ENCODE results near the gene DNAH10.

Gene DNAH10

GRCh38 chr12:123933214-123933613, 171.1 kb downstream of the DNAH10 start:
- no peak for DNase-seq (ENCODE audit: low read depth in 3 of 3)

DNA sequence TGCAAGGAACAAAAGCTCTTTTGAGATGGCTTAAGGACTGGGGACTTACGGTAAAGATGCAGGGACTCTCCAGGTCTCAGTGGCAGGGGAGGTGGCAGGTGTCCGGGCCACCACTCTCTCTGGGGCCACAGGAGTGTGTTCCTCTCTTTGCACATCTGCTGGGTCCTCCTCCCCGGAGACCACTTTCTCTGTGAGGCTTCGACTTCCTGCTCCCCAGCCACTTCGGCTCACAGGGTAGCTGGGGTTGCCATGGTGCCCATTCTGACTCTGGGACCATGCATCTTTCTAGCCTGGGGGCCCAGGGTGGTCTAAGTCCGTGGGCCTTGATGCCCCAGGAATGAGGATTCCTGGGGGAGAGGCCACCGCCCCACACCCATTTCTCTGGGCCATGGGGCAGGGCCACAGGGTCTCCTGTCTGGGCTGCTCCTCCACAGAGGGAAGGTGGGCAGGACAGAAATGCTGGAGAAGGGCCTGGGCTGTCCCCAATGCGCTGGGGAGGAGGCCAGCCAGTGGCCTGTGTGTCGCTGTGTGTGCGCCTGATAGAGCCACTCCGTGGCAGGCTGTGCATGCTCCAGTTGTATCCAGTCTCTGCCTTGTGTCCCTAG, 172.0 kb downstream of the DNAH10 start:
- no peak for DNase-seq (ENCODE audit: low read depth in 3 of 3)

DNA sequence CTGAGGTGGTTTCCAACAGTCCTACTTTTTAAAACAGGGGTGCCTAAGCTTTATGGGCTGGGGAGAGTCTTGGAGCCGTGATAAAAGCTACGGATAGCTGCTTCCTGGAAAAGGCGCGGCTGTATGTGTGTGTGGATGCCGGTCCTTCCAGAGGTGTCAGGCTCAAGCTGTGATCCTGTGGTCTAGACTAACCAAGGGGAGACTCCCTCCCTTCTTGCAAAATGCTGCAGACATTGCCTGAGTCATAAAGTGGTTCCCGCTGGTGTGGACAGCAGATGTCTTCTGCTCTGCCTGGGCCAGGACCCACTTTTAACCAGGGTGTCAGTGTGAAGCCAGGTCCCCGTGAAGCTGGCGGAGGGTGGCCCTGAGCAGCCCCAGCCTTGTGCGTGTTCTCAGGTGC, 172.7 kb downstream of the DNAH10 start:
- no peak for DNase-seq (ENCODE audit: low read depth in 3 of 3)

GRCh38 chr12:123935956-123936355, 173.9 kb downstream of the DNAH10 start:
- no peak for DNase-seq (ENCODE audit: low read depth in 3 of 3)

DNA sequence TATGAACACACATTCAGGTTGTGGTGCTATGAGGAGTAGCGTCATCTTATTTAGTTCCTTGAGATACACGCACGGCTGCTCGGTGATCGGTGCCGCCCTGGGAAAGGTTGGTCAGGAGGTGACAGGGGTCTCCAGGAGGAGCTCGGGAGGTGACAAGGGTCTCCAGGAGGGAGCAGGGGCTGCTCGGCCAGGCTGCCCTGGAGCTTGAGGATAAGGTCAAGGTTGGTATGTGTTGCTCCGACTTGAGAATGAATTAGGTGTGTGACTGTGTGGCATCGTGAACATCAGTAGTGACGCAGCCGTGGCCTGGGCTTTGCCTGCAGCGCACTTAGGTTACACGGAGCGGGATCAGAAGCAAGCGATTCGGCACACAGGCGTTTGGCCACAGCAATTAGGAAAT, 174.4 kb downstream of the DNAH10 start:
- DNase-seq (ENCODE audit: low read depth in 3 of 3): no peak

GRCh38 chr12:123936956-123937706, 175.0 kb downstream of the DNAH10 start:
- DNase-seq (ENCODE audit: low read depth in 3 of 3): no peak

- peak in 1 of 3 experiments; percentile 26 for DNase-seq (ENCODE audit: low read depth in 3 of 3)
These were observed 175.8 kb downstream of the DNAH10 start for GRCh38 chr12:123937707-123938591.

- DNase-seq (ENCODE audit: low read depth in 3 of 3): no peak
These were observed 176.8 kb downstream of the DNAH10 start for GRCh38 chr12:123938679-123939480.

DNA sequence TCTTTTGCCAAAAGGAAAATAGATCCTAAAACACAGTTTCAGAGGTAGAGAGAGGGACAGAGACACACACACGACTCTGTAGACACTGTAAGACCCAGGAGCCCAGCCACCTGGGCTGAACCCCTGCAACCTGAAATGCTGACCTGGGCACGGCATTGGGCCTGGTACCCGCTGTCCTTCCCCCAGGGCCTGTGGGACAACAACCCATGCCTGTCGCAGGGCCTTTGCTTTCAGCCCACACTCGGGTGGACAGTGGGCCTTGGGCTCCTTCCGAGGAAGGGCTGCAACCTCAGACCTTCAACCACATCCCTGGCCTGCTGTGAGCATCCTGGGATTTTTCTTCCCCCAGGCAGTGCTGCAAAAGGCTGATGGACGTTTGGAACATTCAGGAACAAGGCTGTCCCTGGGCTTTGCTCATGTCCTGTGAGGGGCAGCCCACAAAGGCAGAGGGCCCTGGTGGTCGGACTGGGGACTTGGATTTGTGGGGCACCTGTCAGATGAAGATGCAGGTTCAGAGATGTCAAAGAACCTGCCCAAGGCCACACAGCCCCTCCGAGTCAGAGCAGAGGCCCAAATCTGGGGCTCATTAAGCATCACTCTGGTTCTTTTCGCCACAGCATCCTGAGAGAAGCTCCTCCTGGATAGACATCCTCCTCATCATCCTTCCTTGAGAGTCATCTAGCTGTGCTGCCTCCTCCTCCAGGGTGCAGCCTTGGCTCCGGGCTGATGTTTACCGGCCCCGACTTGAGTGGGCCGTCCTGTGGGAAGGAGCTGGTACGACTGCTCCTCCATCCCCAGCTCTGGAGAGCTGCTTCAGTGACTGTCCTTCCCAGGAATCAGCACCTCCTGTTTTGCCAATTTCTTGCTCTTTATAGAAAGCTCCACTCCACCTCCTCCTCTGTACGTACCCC, 177.9 kb downstream of the DNAH10 start:
- no peak for DNase-seq (ENCODE audit: low read depth in 3 of 3)

DNA sequence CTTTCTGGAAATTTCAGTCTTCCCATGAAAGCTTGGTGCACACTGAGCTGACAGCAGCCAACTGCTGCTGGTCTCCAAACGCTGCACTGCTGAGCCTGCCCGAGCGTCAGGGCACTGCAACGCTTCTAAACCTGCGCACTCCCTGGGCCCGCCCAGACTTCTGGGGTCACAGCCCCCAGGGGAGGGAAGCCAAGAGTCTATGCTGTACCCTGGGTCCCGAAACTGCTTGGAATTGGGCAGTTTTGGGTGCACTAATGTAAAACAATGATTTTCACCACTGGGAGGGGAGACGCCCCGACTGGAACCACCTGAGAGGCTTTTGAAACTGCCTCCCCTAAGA, 178.5 kb downstream of the DNAH10 start:
- no peak for DNase-seq (ENCODE audit: low read depth in 3 of 3)

DNA sequence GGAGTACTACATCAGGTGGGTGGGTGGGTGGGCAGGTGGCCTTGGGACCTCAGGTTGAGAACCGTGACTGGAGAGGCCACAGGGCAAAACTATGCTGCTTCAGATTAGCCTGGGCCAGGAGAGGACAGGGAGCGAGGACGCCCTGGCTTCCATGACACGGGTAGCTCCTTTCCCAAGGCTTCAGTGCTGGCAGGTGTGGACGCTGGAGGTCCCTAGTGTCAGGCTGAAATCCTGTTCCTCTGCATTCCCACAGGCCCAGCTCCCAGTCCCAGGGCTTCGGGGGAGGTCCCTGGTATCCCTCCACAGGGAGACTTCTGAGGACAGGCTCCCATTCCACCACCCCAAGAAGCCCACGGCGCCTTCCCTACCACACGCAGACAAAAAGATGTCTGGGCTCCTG, 178.9 kb downstream of the DNAH10 start:
- DNase-seq (ENCODE audit: low read depth in 3 of 3): no peak

- DNase-seq (ENCODE audit: low read depth in 3 of 3): no peak
These were observed 179.6 kb downstream of the DNAH10 start for GRCh38 chr12:123941624-123942237.

DNA sequence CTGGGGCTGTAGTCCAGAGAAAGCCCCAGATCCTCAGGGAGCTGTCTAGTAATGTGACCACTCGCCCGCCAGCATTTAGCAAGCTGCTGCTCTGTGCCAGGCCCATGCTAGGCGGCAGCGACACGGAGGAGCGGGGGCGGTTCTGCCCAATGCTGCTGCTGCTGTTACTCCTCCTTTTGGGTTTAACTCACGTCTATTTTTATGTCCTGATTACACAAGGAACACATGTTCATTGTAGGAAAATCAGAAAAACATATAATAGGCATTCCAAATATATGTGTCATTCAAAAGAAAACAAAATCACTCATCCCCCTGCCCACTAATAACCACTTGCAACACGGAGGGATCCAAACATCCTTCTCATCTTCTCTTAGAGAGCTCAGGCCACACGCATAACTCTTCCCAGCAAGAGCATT, 180.1 kb downstream of the DNAH10 start:
- no peak for DNase-seq (ENCODE audit: low read depth in 3 of 3)

GRCh38 chr12:123942911-123943648, 181.0 kb downstream of the DNAH10 start:
- DNase-seq (ENCODE audit: low read depth in 3 of 3): no peak

GRCh38 chr12:123943816-123944215, 181.7 kb downstream of the DNAH10 start:
- no peak for DNase-seq (ENCODE audit: low read depth in 3 of 3)

DNA sequence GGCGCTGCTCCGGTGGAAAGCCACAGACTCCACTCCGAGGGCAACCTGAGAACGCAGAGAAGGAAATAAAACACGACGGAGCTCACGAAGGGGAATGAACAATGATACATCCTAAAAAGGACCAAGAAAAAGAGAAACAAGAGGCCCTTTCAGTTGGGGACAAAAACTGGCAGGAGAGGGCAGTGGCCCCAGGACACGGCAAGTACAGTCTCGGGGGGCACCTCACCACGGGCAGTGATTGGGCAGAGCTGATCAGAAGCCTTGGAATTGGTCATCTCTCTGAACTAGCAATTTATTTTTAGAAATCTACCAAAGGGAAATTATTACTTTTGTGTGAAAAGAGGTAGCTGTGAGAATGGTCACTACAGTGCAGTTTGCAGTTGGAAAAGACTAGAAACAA, 182.6 kb downstream of the DNAH10 start:
- no peak for DNase-seq (ENCODE audit: low read depth in 3 of 3)

GRCh38 chr12:123945287-123946151, 183.4 kb downstream of the DNAH10 start:
- no peak for DNase-seq (ENCODE audit: low read depth in 3 of 3)

DNA sequence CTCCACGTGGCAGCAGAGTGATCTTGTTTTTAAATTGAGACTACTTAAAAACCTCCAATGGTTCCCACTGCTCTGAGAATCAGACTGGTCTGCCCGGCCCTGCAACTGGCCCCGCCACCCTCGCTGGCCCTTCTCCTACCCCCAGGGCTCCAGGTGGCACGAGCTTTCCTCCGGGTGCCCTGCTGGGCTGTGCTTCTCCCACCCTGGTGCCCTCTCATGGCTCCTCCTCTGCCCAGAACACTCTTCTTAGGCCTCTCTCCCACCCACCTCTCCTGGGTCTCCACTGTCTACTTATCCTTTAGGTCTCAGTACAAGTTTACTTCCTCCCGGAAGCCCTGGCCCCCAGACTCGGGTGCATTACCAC, 184.0 kb downstream of the DNAH10 start:
- DNase-seq (ENCODE audit: low read depth in 3 of 3): no peak

Data from stimulated activated CD4-positive, alpha-beta T cell treated with anti-CD3 and anti-CD28 coated beads, TNF-alpha, amount 100 ng/mL, for 4 hours (primary cell).